HG03139 (cell line): ENCODE data around the gene APOL1.
"Not testable (repeated sequence)": the region's sequence is repeated elsewhere in the genome, so short reads cannot be mapped to it uniquely, and the experiment has no call there.

ENCODE experiments used
- ATAC-seq: cut with Tn5 transposase; IDR thresholded peaks from one replicate; pipeline ENCODE4 v1.9.1; 2021; ENCODE audit not compliant: unreplicated experiment

The APOL1 gene

GRCh38 chr22:36290391-36291075, 37.6 kb downstream of the APOL1 start:
- ATAC-seq, result not testable (repeated sequence)

- ATAC-seq, result no peak
These were observed 39.2 kb downstream of the APOL1 start for GRCh38 chr22:36291831-36292740.

GRCh38 chr22:36292823-36293530, 40.0 kb downstream of the APOL1 start:
- no peak for ATAC-seq

- no peak for ATAC-seq
These were observed 40.8 kb downstream of the APOL1 start for GRCh38 chr22:36293606-36294292.

- no peak for ATAC-seq
These were observed 41.3 kb downstream of the APOL1 start for GRCh38 chr22:36294293-36294620.

GRCh38 chr22:36294801-36295200, 41.9 kb downstream of the APOL1 start:
- ATAC-seq, result no peak

GRCh38 chr22:36295247-36295646, 42.3 kb downstream of the APOL1 start:
- ATAC-seq, result no peak

- no peak for ATAC-seq
These were observed 43.8 kb downstream of the APOL1 start for GRCh38 chr22:36296690-36297089.

GRCh38 chr22:36297568-36297967, 44.6 kb downstream of the APOL1 start:
- ATAC-seq, result no peak

GRCh38 chr22:36298118-36298517, 45.2 kb downstream of the APOL1 start:
- ATAC-seq, result no peak

- no peak for ATAC-seq
These were observed 45.7 kb downstream of the APOL1 start for GRCh38 chr22:36298601-36299000.

GRCh38 chr22:36299295-36299694, 46.4 kb downstream of the APOL1 start:
- ATAC-seq, result no peak

GRCh38 chr22:36299911-36300310, 47.0 kb downstream of the APOL1 start:
- ATAC-seq, result no peak

- no peak for ATAC-seq
These were observed 47.7 kb downstream of the APOL1 start for GRCh38 chr22:36300396-36301212.

- ATAC-seq, result no peak
These were observed 48.5 kb downstream of the APOL1 start for GRCh38 chr22:36301384-36301828.

- ATAC-seq, result no peak
These were observed 48.9 kb downstream of the APOL1 start for GRCh38 chr22:36301851-36302250.

GRCh38 chr22:36302439-36303114, 49.6 kb downstream of the APOL1 start:
- ATAC-seq, result no peak

- no peak for ATAC-seq
These were observed 50.2 kb downstream of the APOL1 start for GRCh38 chr22:36303115-36303467.

GRCh38 chr22:36303874-36304273, 50.9 kb downstream of the APOL1 start:
- ATAC-seq, result no peak

GRCh38 chr22:36304429-36304828, 51.5 kb downstream of the APOL1 start:
- ATAC-seq, result no peak
